Measurements from ENCODE around the gene ZNF175. TPM values are rescaled to one million over a fixed set of nuclear protein-coding genes. Genes with fewer than 3 reads are reported as not detected.

Gene ZNF175
- total RNA-seq, 1 donor from 2014 or later, result 15.1 TPM

DNA sequence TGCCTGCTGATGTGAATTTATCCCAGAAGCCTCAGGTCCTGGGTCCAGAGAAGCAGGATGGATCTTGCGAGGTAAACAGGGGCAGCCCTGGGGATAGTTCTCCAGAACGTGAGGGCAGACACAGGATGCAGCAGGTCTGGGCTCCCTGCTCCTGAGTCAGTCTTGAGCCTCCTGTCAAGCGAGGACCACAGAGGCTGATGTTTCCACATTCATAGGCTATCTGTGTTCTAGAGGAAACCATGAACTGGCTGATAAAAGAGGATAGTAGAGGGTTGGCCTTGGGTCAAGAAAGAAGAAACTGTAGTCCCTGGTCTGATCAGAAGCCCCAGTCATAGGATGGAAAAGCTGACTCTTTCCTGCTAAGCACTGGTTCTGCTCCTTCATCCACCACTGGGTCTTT, 2.2 kb downstream of the ZNF175 start:
- Histone ChIP-seq H3K9ac (ENCODE audit: low read length) (peak overlapping the region; percentile 68), H3K27me3 (ENCODE audit: insufficient read depth, low read length) (no peaks in the 10 kb centered on the region), H4K20me1 (ENCODE audit: insufficient read depth, low read length) (peaks cover 11% of the 10 kb centered on the region), H3K4me3 (ENCODE audit: insufficient read depth, low read depth, low read length) (peak overlapping the region; percentile 27), H2AFZ (ENCODE audit: low read depth, low read length) (no peak overlapping the region), H3K27ac (ENCODE audit: low read depth, low read length) (peak overlapping the region; percentile 75), H3K79me2 (ENCODE audit: insufficient read depth, low read length) (peaks cover 39% of the 10 kb centered on the region), H3K36me3 (ENCODE audit: insufficient read depth, low read length) (peaks cover 6% of the 10 kb centered on the region), H3K4me2 (ENCODE audit: low read length) (peak overlapping the region; percentile 94), H3K9me3 (ENCODE audit: insufficient read depth, low read depth, low read length) (no peaks in the 10 kb centered on the region), H3K4me1 (ENCODE audit: insufficient read depth, low read length) (peaks cover 15% of the 10 kb centered on the region)
- FAIRE-seq (no peak), DNase-seq (ENCODE audit: low read depth) (no peak)
- peaks cover 18% of the 10 kb centered on the region for H3K4me1 Mint-ChIP-seq (ENCODE audit: low read depth, unreplicated experiment)
- TF ChIP-seq CTCF (IDR thresholded peaks at IDR 0.05; ENCODE audit: insufficient read depth, low read depth, low read length), result no peak
- no peak for TF ChIP-seq EZH2 (IDR thresholded peaks at IDR 0.05; ENCODE audit: insufficient read depth, low read length)
- H3K4me3 Mint-ChIP-seq (ENCODE audit: unreplicated experiment), result no peak overlapping the region
- H3K9me3 Mint-ChIP-seq (ENCODE audit: unreplicated experiment), result no peaks in the 10 kb centered on the region
- peaks cover under 1% of the 10 kb centered on the region for H3K27me3 Mint-ChIP-seq (ENCODE audit: low read depth, unreplicated experiment)
- H3K27ac Mint-ChIP-seq (ENCODE audit: unreplicated experiment), result peak overlapping the region; percentile 58
- peaks cover 8% of the 10 kb centered on the region for H3K36me3 Mint-ChIP-seq (ENCODE audit: low read depth, unreplicated experiment)

DNA sequence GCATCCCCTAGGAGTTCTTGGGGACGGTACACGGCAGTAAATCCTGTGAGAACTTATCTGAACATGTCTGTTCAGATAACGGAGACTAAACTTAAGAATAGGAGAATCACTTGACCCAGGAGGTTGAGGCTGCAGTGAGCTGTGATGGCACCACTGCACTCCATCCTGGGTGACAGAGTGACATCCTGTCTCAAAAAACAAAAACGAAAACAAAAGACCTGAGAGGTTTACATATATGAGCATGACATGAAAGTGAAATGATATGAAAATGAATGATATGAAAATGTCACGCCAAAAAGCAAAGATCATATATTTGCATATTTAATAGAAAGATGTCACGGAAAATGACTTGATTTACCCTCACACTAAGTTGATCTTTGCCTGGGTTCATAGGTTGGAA, 5.8 kb downstream of the ZNF175 start:
- Histone ChIP-seq H3K9me3 (ENCODE audit: insufficient read depth, low read depth, low read length) (no peaks in the 10 kb centered on the region), H4K20me1 (ENCODE audit: insufficient read depth, low read length) (peaks cover 14% of the 10 kb centered on the region), H2AFZ (ENCODE audit: low read depth, low read length) (no peak overlapping the region), H3K4me3 (ENCODE audit: insufficient read depth, low read depth, low read length) (no peak overlapping the region), H3K9ac (ENCODE audit: low read length) (no peak overlapping the region), H3K4me2 (ENCODE audit: low read length) (no peak overlapping the region), H3K27me3 (ENCODE audit: insufficient read depth, low read length) (no peaks in the 10 kb centered on the region), H3K4me1 (ENCODE audit: insufficient read depth, low read length) (peaks cover 14% of the 10 kb centered on the region), H3K36me3 (ENCODE audit: insufficient read depth, low read length) (peaks cover 14% of the 10 kb centered on the region), H3K79me2 (ENCODE audit: insufficient read depth, low read length) (peaks cover 30% of the 10 kb centered on the region), H3K27ac (ENCODE audit: low read depth, low read length) (no peak overlapping the region)
- Mint-ChIP-seq H3K9me3 (ENCODE audit: unreplicated experiment) (peaks cover 2% of the 10 kb centered on the region), H3K36me3 (ENCODE audit: low read depth, unreplicated experiment) (peaks cover 19% of the 10 kb centered on the region), H3K4me1 (ENCODE audit: low read depth, unreplicated experiment) (peaks cover 17% of the 10 kb centered on the region), H3K4me3 (ENCODE audit: unreplicated experiment) (no peak overlapping the region), H3K27me3 (ENCODE audit: low read depth, unreplicated experiment) (no peaks in the 10 kb centered on the region), H3K27ac (ENCODE audit: unreplicated experiment) (no peak overlapping the region)
- no peak for DNase-seq (ENCODE audit: low read depth)
- no peak for FAIRE-seq
- no peak for TF ChIP-seq CTCF (IDR thresholded peaks at IDR 0.05; ENCODE audit: insufficient read depth, low read depth, low read length)
- TF ChIP-seq EZH2 (IDR thresholded peaks at IDR 0.05; ENCODE audit: insufficient read depth, low read length), result no peak

- no peaks in the 10 kb centered on the region for H3K4me1 Mint-ChIP-seq (ENCODE audit: low read depth, unreplicated experiment)
These were observed 15.1 kb downstream of the ZNF175 start for GRCh38 chr19:51586103-51586728.

More at GRCh38 chr19:51586103-51586728, 15.1 kb downstream of the ZNF175 start:
- Mint-ChIP-seq H3K27ac (ENCODE audit: unreplicated experiment) (no peak overlapping the region), H3K9me3 (ENCODE audit: unreplicated experiment) (peaks cover 38% of the 10 kb centered on the region), H3K27me3 (ENCODE audit: low read depth, unreplicated experiment) (no peaks in the 10 kb centered on the region), H3K36me3 (ENCODE audit: low read depth, unreplicated experiment) (peaks cover 74% of the 10 kb centered on the region), H3K4me3 (ENCODE audit: unreplicated experiment) (no peak overlapping the region)
- no peaks in the 10 kb centered on the region for H3K79me2 ChIP-seq (ENCODE audit: insufficient read depth, low read length)
- DNase-seq (ENCODE audit: low read depth), result no peak
- peaks cover 42% of the 10 kb centered on the region for H3K9me3 ChIP-seq (ENCODE audit: insufficient read depth, low read depth, low read length)
- peaks cover 40% of the 10 kb centered on the region for H3K36me3 ChIP-seq (ENCODE audit: insufficient read depth, low read length)
- TF ChIP-seq EZH2 (IDR thresholded peaks at IDR 0.05; ENCODE audit: insufficient read depth, low read length), result no peak
- no peak for TF ChIP-seq CTCF (IDR thresholded peaks at IDR 0.05; ENCODE audit: insufficient read depth, low read depth, low read length)
- no peak overlapping the region for H3K4me3 ChIP-seq (ENCODE audit: insufficient read depth, low read depth, low read length)
- no peaks in the 10 kb centered on the region for H3K4me1 ChIP-seq (ENCODE audit: insufficient read depth, low read length)
- no peak overlapping the region for H2AFZ ChIP-seq (ENCODE audit: low read depth, low read length)
- FAIRE-seq, result no peak
- H3K9ac ChIP-seq (ENCODE audit: low read length), result no peak overlapping the region
- no peaks in the 10 kb centered on the region for H4K20me1 ChIP-seq (ENCODE audit: insufficient read depth, low read length)
- no peak overlapping the region for H3K4me2 ChIP-seq (ENCODE audit: low read length)
- no peaks in the 10 kb centered on the region for H3K27me3 ChIP-seq (ENCODE audit: insufficient read depth, low read length)
- H3K27ac ChIP-seq (ENCODE audit: low read depth, low read length), result no peak overlapping the region
